Activated T-helper 1 cell treated with Interleukin-2 at 50 U/mL for 16 hours (primary cell): ENCODE results near the gene SYNGR3.
"Not testable (repeated sequence)": the region's sequence is repeated elsewhere in the genome, so short reads cannot be mapped to it uniquely, and the experiment has no call there.

Experiments used
- DNase-seq: peaks from one replicate; pipeline ENCODE4 v3.0.0-alpha.2; 2020; ENCODE audit warnings: low read depth

SYNGR3 gene, protein sequence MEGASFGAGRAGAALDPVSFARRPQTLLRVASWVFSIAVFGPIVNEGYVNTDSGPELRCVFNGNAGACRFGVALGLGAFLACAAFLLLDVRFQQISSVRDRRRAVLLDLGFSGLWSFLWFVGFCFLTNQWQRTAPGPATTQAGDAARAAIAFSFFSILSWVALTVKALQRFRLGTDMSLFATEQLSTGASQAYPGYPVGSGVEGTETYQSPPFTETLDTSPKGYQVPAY

DNA sequence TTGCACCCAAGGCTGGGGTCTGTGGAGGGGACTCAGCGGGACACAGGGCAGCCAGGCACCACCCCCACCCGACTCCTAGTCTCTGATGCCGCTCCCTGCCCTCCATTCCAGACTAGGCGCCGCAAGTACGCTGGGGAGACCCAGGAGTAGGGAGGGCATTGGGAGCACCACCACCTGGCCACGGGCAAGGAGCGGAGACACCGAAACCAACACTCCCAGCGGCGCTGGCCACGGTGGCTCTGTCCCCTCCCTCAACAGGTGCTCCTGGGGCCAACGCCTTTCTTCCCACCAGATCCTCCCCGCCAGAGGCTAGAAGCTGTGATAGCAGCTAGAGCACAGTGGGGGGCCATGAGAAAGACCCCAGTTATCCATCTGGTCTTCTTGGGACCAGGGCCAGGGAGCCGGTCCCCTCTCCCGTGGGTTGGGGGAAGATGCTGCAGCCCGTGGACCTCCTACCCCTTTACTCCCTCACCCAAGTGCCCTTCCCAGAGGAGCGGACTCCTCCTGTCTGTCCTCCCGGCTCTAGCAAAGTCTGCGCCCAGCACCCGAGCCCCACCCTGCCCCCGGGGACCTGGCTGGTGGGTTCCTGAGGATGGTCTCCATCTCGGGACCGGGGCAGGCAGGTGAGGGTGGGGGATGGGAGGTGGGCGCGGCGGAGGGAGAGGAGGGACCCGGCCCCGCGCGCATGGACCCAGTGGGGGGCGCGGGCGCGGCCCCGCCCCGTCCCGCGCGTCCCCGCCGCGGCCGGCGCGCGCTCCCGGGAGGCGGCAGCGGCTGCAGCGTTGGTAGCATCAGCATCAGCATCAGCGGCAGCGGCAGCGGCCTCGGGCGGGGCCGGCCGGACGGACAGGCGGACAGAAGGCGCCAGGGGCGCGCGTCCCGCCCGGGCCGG, at the start of gene SYNGR3:
TSS of gene SYNGR3 (plus strand) at position 762 of the 892 bp plus-strand sequence. CDS start 133 bp downstream, outside the sequence.
- no peak for DNase-seq

DNA sequence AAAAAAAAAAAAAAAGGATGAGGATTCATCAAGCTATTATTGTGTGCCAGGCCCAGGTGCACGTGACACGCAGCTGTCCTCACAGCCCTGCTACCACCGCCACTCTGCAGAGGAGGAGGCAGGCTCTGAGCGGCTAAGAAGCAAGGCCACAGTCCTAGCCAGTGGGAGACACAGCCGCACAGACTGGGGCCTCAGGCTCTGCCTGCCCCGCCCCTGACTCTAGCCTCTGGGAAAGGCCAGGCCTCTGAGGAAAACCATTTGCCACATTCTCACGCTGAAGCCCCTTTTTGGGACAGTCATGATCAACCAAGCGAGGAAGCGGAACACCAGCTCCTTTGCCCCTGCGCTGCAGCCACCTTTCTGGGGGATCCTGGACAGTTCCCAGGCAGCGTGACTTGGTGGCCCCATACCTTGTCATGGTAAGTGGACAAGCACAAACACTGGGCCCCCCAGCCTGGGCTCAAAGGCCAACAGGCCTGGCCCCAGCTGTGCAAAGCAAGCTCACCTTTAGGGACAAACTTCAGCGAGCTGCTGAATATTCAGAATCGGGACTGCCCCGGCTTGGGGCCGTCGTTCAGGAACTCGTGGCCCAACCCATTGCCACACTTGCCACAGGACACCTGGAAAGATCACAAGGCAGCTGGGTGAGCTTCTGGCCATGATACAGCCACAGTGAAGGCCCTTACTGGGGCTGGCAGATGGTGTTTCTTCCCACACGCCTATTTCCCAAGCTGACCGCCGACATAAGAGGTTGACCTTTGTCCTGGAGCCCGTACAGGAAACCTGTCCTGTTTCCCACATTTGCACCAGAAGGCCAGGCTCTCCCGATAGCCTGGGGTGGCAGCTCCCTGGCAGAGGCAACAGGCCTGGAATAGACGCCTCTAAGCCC, 49.3 kb upstream of the SYNGR3 start:
- no peak for DNase-seq

DNA sequence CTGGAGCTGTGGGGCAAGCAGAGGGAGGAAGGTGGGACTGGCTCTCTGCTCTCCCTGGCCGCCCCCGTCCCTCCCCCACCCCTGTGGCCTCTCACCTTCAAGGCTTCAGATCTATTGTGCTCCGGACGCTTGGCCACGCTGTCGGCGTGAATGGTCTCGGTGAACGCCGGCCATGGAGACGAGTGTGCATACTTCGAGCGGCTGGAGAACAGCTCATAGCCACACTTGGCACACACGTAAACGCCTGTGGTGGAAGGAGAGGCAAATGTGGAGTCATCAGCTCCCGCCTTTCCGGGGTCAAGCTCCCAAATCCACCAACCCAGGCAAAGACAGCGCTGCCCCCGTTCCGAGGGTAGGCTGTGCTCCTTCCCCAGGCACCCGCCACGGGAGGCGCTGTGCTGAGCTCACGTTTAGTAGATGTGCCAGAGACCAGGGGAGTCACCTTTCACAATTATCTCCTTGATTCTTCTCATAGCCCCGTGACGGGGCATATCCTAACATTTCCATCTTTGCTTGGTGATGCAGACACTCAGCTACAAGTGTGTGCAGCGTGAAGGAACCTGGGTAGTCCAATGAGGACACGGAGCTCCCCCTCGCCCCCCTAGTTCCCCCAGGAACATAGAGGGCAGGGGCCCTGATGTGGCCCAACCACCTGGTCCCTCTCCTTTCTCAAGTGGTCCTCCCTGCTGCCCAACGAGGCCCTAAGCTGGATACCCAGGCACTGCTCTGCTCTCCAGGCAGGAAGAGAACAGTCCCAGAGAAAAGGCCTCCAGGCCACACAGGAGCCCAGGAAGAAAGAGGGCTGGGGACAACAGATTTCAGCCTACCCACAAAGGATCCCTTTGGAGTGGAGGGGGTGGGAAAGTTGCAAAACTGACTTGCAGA, 48.4 kb upstream of the SYNGR3 start:
- no peak for DNase-seq

DNA sequence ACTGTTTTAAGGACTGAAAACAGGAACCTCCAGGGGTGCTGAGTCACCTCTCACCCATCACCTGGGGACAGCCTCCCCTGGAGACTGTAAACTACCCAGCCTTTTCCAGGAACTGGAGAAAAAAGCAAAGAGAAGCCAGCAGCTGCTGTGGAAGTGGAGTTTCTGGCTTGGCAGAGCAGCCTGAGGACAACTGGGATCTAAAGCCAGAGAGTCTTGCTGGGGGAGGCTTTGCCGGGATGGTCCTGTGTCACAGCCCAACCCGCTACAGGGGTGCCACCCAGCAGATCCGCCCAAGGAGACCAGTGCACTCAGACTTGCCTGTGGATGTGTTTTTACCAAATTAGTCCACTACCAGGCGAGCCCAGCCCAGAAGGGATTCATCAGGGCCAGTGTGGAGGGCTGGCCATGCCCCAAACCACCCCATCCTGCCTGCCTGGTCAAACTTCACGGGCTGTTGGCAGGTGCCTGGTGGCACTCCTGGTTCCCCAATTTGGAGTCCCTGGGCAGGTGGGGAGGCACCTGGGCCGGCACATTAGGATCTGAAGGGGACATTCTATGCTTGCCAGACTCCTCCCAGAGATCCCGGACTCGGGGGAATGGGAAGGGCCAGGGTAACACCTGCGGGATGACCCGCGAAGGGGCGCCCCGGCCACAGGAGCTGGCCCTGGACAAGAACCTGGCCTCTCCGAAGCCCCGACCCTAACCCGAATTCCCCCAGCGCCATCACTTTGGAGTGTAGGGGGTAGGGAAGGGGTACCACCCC, 47.5 kb upstream of the SYNGR3 start:
- DNase-seq = no peak

DNA sequence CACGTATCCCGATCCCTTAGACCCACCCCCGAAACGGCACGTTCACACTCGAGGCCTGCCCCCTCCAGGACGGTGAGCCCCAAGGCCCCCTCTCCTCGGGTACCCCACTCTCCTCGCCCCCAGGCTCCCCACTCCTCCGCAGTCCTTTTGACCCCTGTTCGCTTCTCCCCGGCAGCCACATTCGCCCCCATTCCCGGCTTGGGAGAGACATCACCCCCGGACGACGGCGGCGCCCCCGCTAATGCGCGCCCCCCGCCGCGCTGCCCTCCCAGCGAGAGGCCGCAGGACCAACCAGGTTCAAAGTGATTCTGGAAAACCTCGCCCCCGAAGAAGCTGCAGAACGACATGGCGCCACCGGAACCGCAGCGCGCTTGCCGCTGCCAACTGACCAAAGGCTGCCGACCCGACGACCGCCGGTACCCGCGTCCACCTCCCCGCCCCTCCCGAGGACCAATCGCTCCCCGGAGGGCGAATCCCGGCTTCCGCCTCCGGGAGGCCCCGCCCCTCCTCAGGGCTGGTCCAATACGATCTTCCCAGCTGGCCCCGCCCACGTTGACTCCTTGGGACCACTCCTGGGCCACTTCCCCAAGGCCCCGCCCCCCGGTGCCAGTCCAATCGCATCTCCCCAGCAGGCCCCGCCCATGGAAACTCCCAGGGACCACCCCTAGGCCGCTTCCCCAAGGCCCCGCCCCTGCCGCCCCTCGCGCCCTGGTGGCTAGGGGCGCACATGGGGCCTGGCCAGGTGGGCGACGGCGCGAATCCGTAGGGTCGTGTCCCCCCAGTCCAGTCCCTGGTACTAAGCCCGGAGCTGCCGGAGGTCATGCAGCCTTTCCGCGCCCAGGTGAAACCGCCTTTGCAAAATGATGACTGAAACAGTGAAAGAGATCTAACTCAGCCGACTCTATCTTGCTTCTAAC, 46.7 kb upstream of the SYNGR3 start, which contains the start of gene MSRB1:
TSS of gene MSRB1 (minus strand) at position 390 of the 917 bp plus-strand sequence. CDS start at position 347, 43 bp downstream.
- DNase-seq = peak; percentile 98

DNA sequence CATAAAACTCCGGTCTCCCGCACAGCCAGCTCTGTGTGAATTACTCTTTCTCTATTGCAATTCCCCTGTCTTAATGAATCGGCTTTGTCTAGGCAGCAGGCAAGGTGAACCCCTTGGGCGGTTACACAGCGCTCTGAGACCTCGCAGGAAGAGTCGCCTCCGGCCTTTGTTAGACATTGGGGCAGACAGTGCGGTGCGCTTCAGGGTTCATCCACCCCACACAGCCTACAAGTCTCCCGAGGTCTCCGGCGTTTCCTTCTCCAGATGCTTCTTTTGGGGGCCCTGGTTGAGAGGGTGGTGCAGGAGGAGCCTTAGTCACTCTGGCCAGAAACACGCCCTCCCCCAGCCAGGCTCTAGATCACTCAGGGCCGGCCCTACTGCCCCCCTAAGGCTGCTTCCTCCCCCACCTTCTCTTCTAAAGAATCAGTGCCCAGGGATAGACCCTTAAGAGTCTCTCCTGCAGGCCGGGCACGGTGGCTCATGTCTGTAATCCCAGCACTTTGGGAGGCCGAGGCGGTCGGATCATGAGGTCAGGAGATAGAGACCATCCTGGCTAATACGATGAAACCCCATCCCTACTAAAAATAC, 45.1 kb upstream of the SYNGR3 start:
- no peak for DNase-seq

GRCh38 chr16:1945559-1946391, 44.0 kb upstream of the SYNGR3 start:
- DNase-seq = no peak

- no peak for DNase-seq
Observed at GRCh38 chr16:1946495-1947368, 43.0 kb upstream of the SYNGR3 start.

DNA sequence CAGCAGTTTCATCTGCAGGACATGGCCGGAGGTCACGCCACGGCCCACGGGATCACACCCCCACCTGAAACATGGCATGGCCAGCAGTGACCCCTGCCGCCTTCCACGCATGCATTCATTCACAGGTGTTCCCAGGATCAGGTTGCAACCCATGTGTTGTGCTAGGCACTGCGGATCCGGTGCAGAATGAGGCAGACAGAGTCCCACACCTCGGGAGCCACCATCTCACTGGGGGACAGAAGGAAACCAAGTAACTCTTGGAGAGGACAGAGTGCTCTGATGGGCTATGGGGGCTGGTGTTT, 42.5 kb upstream of the SYNGR3 start:
- no peak for DNase-seq

GRCh38 chr16:1949507-1949906, 40.3 kb upstream of the SYNGR3 start:
- DNase-seq = no peak

DNA sequence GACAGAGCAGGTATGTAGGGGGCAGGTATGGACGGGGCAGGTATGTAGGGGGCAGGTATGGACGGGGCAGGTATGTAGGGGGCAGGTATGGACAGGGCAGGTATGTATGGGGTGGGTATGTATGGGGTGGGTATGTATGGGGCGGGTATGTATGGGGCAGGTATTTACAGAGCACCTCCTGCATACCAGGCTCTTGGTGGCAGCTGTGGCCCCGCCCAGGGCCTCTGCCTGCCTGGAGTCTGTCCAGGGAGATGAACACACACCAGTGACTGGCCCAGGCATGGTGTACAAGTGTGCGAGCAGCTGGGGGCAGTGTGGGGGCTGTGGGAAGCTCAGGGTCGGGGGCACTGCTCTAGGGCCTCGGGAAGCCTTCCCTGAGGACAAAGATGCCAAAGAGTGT, 39.7 kb upstream of the SYNGR3 start:
- DNase-seq = no peak

GRCh38 chr16:1950559-1950958, 39.2 kb upstream of the SYNGR3 start:
- DNase-seq = no peak

- no peak for DNase-seq
Observed at GRCh38 chr16:1953734-1954133, 36.0 kb upstream of the SYNGR3 start.

DNA sequence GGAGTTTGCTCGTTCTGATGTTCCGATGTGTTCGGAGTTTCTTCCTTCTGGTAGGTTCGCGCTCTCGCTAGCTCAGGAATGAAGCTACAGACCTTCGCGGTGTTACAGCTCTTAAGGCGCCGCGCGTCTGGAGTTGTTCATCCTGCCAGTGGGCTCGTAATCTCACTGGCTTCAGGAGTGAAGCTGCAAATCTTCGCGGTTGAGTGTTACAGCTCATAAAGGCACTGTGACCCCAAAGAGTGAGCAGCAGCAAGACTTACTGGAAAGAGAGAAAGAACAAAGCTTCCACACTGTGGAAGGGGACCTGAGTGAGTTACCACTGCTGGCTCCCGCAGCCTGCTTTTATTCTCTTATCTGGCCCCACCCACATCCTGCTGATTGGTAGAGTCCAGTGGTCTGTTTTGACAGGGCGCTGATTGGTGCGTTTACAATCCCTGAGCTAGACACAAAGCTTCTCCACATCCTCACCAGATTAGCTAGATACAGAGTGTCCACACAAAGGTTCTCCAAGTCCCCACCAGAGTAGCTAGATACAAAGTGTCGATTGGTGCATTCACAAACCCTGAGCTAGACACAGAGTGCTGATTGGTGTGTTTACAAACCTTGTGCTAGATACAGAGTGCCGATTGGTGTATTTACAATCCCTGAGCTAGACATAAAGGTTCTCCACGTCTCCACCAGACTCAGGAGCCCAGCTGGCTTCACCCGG, 32.2 kb upstream of the SYNGR3 start:
- DNase-seq = not testable (repeated sequence)

DNA sequence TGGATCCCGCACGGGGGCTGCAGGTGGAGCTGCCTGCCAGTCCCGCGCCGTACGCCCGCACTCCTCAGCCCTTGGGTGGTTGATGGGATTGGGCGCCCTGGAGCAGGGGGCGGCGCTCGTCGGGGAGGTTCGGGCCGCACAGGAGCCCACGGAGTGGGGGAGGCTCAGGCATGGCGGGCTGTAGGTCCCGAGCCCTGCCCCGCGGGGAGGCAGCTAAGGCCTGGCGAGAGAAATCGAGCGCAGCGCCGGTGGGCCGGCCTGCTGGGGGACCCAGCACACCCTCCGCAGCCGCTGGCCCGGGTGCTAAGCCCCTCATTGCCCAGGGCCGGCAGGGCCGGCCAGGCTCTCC, 31.7 kb upstream of the SYNGR3 start:
- not testable (repeated sequence) for DNase-seq

DNA sequence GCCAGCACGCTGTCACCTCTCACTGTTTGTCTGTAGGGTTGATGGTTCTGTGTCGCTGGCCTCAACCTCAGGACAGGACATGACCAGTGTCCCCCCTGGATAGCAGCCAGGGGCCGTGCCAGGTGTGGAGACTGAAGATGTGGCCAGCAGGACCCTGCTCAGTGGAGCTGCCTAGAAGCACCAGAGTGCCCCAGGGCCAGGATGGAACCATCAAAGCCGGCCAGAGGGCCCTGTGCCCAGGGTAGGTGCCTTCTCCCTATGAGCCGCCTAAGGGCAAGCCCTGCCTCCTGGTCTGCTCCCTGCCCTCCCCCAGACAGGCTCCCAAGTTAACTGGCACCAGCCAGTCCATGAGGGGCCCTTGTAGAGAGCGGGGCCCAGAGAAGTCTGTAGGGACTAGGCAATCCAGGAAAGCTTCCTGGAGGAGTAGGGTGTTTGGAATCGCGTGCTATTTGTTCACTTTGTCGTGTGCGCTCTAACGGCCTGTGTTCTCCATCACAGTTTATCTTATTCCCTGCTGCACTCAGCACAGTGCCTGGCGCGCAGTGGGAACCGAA, 31.0 kb upstream of the SYNGR3 start:
- no peak for DNase-seq
